T1000 (cell line): Measurements from ENCODE around the gene PRXL2C.
A peak's percentile ranks its signal among the peaks of the same experiment; 100 is the strongest.
"Not testable (repeated sequence)": the region's sequence is repeated elsewhere in the genome, so short reads cannot be mapped to it uniquely, and the experiment has no call there.

Experiments used
- DNase-seq: peaks from one replicate; lab custom pipeline; 2025; ENCODE audit warnings: mixed read lengths; lab: John Stamatoyannopoulos, UW

PRXL2C gene

GRCh38 chr9:96649620-96650324 is 5.3 kb downstream of the PRXL2C start:
- no peak for DNase-seq

DNA sequence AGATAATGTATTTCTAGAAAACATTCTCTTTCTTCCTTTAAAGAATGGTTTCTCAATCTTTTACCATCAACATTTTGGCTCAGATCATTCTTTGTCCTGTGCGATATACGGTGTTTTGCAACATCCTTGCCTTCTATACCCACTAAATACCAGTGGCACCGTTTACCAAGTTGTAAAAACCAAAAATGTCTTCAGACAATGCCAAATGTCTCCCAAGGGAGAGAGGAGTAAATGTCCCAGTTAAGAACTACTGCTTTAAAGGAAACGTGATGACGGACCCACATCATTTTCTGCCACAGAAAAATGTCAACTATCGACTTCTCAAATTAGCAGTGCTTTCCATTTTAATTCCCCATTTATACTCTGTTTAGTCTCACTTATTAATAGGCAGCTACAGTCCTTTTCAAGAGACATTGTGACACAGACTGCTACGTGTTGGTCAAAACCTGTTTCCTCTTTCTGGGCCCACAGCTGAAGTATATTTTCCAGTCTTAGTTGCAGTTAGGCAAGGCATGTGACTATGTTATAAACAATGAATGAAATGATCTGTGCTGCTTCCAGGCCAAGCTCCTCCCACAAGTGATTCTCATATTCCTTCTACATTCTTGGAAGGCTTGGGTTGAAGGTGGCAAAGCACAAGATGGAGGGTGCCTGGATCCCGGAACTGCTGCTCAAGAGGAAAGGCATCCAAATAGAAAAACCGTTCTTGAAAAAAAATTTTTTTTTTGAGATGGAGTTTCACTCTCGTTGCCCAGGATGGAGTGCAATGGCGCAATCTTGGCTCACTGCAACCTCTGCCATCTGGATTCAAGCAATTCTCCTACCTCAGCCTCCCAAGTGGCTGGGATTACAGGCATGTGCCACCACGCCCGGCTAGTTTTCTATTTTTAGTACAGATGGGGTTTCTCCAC is 8.8 kb downstream of the PRXL2C start:
- no peak for DNase-seq

- no peak for DNase-seq
Measured at GRCh38 chr9:96644137-96644536, 11.0 kb downstream of the PRXL2C start.

DNA sequence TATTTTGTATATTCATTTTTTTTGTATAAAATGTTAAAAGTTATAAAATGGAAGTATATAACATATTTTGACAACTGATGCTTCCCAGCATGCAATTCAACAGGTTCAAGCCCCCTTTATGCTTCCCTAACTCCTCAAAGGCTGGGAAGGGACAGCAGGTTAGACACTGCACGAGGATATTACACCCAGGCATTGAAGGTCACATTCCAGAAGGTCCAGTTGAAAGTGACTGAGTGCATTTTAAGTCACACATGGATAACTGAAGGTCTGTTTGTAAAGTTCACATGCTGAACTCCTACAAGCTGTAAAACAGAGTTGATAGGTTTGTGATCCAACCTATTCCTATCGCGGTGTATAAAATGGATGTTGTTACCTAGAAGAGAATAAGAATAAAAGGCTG is 13.6 kb downstream of the PRXL2C start:
- no peak for DNase-seq

DNA sequence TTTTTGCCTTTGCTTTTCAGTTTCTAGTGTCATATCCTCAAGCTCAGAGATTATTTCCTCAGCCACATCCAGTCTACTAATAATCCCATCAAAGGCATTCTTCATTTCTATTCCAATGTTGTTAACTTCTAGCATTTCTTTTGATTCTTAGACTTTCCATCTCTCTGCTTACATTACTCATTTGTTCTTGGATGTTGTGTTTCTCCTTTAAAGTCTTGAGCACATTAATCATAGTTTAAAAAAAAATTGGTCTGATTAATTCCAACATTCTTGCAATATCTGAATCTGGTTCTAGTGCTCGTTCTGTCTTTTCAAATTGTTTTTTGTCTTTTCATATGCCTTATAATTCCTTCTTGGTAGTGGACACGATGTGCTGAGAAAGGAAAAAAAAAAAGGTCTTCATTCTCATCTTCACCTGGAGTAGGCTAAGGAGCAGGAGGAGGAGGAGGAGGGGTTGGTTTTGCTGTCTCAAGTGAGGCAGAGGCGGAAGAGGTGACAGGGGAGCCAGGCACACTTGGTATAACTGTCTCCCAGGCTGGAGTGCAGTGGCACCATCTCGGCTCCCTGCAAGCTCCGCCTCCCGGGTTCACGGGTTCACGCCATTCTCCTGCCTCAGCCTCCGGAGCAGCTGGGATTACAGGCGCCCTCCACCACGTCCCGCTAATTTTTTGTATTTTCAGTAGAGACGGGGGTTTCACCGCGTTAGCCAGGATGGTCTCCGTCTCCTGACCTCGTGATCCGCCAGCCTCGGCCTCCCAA is 16.3 kb downstream of the PRXL2C start:
- no peak for DNase-seq

DNA sequence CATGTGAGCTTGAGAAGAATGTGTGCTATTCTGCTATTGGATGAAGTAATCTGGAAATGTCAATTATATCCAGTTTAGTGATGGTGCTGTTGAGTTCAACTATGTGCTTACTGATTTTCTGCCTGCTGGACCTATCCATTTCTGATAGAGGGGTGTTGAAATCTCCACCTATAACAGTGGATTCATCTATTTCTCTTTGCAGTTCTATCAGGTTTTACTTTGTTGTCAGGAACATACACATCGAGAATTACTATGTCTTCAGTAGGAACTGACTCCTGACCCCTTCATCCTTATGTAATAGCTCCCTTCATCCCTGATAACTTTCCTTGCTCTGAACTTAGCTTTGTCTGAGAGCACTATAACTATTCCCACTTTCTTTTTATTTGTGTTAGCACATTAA is 18.7 kb downstream of the PRXL2C start:
- DNase-seq, result no peak

GRCh38 chr9:96633579-96633978 is 21.5 kb downstream of the PRXL2C start:
- not testable (repeated sequence) for DNase-seq

DNA sequence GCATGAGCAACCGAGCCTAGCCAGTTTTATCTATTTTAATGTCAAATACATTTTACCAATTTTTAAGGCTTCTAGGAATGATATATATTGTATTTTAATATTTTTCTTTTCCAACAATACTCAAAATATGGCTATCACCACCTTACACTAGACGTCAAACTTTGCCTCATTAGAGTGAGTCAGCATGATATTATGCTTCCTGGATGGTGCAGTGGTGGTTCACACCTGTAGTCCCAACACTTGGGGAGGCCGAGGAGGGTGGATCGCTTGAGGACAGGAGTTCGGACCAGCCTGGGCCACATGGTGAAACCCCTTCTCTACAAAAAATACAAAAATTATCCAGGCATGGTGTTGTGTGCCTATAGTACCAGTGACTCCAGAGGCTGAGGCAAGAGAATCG is 28.2 kb downstream of the PRXL2C start:
- no peak for DNase-seq

GRCh38 chr9:96621618-96622017 is 33.5 kb downstream of the PRXL2C start:
- DNase-seq, result no peak

DNA sequence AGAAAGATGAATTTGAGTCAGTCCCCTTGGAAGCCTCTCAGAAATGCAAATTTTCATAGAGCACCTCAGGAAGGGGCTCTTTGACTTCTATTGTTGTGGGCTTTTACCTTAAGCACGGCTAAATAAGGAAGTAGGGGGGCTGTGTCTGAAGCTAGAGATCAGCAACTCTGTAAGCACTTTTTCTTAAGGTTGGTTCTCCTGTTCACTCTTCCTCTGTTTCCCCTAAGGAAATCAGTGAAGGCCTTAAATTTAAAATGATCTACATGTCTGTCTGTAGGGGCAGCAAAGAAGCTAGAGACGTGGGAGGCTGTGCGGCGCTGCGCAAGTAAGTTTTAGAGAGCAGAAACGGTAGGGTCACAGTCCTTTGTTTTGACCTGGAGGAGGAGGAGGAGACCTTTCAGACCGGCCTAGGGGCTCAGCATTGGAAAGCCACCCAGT is 34.3 kb downstream of the PRXL2C start:
- no peak for DNase-seq

DNA sequence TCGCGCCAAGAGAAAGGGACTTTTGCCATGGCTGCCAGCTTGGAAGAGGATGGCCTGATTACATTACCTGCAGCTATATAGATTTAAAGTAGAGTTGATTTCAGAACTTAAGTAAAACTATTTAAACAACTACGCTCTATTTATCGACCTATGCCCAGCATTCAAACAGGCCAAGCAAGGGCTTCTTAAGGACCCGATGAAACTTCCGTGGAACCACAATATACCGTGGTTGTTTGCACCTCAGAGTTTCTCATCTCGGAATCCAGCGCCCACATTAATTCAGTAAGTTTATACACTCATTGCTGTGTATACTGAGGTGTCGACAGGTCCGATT is 35.0 kb downstream of the PRXL2C start:
- no peak for DNase-seq

GRCh38 chr9:96619491-96620180 is 35.5 kb downstream of the PRXL2C start, which contains the start of gene CDC14B:
Gene CDC14B, minus strand, starts transcription at chr9:96619843. Its CDS starts 465 bp downstream, at chr9:96619378.
- peak; percentile 74 for DNase-seq

DNA sequence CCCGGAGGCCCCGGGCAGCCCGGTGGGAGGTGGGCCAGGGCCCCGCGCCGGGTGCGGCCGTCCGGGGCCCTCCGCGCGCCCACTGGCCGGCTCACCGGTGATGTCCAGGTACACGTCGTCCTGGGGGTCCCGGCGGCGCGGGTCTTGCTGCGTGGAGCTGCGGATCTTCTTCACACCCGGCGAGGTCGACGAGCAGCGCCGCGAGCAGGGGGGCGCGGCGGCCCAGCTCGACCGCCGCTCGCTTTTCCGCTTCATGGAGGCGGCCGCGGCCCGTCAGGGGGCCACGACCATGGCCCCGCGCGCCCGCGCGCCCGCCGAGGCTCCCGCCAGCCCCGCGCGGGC is 36.0 kb downstream of the PRXL2C start:
- no peak for DNase-seq

DNA sequence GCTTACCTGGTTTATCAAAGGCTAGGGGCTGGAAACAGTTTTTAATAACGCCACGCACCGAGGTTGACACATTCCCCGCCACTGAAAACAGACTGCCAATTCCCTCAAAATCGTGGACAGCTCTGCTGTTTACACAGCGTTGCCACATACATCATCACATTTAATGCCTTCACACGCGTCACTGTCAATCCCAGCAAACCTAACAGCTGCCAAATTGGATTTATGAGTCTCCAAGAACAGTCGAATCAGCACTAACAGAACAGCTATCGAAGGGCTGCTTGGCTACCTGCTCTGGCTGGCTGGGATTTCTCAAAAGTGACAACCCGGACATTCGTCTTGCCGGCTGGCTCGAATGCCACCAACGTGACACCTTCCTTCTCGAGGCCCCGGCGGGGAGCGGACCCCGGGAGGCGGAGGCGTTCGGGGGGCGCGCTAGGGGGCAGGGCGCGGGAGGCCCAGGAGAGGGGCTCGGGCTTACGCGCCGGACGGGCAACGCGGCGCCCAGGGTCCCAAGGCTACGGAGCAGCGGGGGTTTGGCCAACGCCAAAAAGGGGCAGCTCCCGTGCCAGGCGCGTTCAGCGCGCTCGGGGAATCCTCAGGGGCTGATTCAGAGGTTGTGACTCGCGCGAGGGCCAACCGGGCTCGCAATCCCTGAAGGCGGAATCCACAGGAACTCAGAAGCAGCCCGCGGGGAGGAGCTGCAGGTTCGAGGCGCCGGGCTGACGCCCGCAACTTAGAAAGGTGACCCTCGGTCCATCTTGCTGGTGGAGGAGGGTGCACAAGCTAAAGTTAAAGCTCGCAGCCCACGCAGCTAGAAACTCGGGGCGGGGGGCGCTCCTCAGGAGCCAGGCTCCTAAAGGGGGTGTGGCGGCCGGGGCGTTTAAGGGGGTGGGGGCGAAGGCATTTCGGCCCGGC is 36.7 kb downstream of the PRXL2C start:
- peak; percentile 33 for DNase-seq

DNA sequence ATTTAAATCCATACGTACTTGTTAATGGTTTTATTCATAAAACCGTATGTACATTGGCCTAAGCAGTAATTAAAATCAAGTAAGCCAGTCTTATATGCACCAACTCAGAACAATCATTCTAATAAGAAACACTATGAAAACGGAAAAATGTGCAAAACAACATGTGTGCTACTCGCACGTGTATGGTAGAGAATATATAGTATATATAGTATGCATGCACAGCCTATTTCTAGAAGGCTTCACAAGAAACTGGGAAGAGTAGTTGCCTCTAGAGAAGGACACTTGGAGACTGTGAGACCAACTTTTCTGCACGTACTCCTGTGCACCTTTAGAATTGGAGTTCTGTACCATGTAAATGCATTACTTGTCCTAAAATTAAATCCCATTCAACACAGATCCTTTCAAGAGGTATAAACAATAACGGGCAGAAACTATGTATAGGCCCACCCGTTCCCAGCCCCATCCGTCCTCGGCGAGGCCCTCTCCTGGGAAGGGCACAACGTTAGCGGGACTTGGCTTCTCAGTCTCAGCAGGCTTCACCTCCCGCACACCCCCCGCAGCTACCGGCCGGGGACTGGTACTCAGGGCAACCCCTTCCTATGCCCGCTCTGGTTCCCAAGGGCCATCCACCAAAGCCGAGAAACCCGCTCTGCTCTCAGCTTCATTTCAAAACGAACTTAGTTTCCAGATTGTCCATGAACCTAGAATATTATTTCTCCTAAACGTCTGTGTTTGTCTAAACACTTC is 37.5 kb downstream of the PRXL2C start:
- DNase-seq, result no peak

GRCh38 chr9:96616817-96617438 is 38.2 kb downstream of the PRXL2C start:
- DNase-seq, result no peak

- no peak for DNase-seq
Measured at GRCh38 chr9:96615411-96615810, 39.7 kb downstream of the PRXL2C start.

DNA sequence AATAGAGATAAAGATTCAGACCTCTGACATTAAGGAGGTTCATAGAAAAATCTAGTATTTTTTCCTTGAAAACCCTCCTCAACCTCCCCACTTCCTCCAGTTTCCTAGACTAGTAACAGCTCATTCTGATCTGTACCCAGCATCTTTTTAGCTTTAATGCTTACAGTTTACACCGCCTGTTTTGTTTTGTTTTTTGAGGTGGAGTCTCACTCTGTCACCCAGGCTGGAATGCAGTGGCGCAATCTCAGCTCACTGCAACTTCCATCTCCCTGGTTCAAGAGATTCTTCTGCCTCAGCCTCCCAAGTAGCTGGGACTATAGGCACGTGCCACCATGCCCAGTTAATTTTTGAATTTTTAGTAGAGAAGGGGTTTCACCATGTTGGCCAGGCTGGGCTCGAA is 40.5 kb downstream of the PRXL2C start:
- not testable (repeated sequence) for DNase-seq

DNA sequence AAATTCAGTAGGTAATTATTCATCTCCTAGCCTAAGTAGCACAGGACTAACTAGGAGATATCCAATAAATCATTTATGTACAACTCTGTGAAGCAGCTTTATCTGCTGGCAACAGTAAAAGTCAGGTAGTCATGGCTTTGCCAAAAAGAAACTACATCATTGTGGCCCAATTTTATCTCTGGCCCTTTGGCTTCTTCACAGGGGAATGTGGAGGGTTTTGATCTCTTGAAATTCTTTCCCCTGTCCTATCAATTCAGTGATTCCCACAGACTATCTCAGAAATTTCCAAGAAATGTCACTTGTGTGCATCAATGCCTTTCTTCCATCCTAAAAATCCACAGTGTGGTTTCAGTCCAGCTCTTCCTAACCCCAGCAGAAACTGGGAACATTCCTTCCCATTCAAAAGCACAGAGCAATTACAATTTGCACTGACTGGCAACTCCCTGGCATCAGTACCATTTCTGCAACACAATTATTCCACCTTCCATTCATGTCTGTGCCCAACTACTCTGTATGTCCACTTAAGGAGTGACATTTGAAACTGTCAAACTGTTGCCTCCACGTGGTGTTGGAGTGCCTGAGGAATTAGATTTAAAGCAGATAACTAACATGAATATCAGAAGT is 42.0 kb downstream of the PRXL2C start:
- DNase-seq, result no peak
